HS-27A (cell line): Measurements from ENCODE around the gene ZC3H8.

Source experiments
- DNase-seq: peaks from one replicate; pipeline ENCODE4 v3.0.0-alpha.2; 2012; ENCODE audit warnings: low read depth, missing footprints

Gene ZC3H8

GRCh38 chr2:112195167-112195766 lies 59.6 kb downstream of the ZC3H8 start:
- DNase-seq: no peak

GRCh38 chr2:112194482-112194881 lies 60.4 kb downstream of the ZC3H8 start:
- no peak for DNase-seq

GRCh38 chr2:112194028-112194427 lies 60.8 kb downstream of the ZC3H8 start:
- no peak for DNase-seq

- no peak for DNase-seq
These were observed 65.8 kb downstream of the ZC3H8 start for GRCh38 chr2:112189001-112189556.

- DNase-seq: no peak
These were observed 66.8 kb downstream of the ZC3H8 start for GRCh38 chr2:112187805-112188596.

- no peak for DNase-seq
These were observed 67.7 kb downstream of the ZC3H8 start for GRCh38 chr2:112187046-112187715.

GRCh38 chr2:112185131-112185530 lies 69.7 kb downstream of the ZC3H8 start:
- DNase-seq: no peak

- DNase-seq: no peak
These were observed 70.7 kb downstream of the ZC3H8 start for GRCh38 chr2:112184121-112184520.

- DNase-seq: no peak
These were observed 71.4 kb downstream of the ZC3H8 start for GRCh38 chr2:112183327-112184025.

- no peak for DNase-seq
These were observed 72.2 kb downstream of the ZC3H8 start for GRCh38 chr2:112182581-112183034.

- no peak for DNase-seq
These were observed 73.1 kb downstream of the ZC3H8 start for GRCh38 chr2:112181571-112182290.

GRCh38 chr2:112175958-112176573 lies 78.8 kb downstream of the ZC3H8 start:
- DNase-seq: no peak

- no peak for DNase-seq
These were observed 79.5 kb downstream of the ZC3H8 start for GRCh38 chr2:112175333-112175732.

GRCh38 chr2:112174383-112174782 lies 80.5 kb downstream of the ZC3H8 start:
- no peak for DNase-seq

- DNase-seq: no peak
These were observed 81.1 kb downstream of the ZC3H8 start for GRCh38 chr2:112173646-112174319.

GRCh38 chr2:112170495-112170894 lies 84.3 kb downstream of the ZC3H8 start:
- no peak for DNase-seq

- no peak for DNase-seq
These were observed 86.3 kb downstream of the ZC3H8 start for GRCh38 chr2:112168422-112169124.

GRCh38 chr2:112166806-112167499 lies 87.9 kb downstream of the ZC3H8 start:
- no peak for DNase-seq

GRCh38 chr2:112165296-112165695 lies 89.5 kb downstream of the ZC3H8 start:
- DNase-seq: no peak
